Smooth muscle cell of the brain vasculature (primary cell): ENCODE results near the gene DNASE1.

Experiments used
- DNase-seq: peaks from one replicate; pipeline ENCODE4 v3.0.0-alpha.2; 2012; ENCODE audit warnings: low read depth, low spot score

The DNASE1 gene

DNA sequence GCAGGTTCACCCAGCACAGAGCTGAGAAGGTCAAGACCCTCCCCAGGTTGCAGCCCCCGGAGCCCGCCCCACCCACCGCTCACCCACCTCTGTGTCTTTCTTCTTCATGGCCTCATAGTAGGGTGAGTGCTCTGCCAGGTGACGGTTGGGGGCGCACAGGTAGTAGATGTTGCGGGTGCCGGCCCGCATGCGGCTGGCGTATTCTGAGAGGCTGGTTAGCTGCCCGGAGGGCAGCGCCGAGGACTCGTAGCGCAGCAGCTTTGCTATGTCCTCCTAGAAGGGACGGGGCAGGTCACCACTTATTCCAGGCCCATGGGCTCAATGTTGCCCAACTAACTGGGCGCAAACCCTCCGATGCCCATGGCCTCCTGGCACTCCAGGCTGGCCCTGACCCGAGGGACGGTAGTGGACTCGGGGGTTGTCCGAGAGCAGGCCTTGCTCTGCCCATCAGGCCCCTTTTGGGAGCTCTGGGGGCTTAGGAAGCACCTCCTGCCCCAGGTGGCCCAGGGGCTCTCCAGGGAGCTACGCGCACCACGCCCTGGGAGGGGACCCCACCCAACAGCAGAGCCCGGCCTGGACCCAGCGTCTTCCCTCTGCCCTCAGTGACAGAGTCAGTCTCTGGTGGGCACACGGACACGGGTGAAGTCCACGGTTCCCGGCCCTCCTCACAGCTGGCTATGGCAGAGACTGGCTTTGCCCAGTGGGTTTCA lies 9.9 kb downstream of the DNASE1 start:
- DNase-seq = no peak

DNA sequence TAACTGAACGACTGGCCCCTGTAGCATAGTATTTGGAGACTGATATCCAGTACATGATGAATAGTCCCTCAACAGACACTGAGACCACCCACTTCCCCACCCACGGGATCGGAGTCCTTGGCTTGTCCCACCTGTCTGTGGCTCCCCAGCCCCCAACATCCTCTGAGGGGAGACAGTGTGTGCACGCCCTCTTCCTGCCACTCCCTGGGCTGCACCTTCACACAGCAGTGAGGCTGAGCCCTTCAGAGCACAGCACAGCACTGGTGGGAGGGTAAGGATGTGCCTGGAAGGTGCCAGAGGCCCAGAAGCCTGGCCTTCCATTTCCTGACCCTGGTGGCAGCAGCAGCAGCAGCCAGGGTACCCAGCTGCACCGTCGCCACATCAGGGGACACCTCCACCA lies 11.0 kb downstream of the DNASE1 start:
- no peak for DNase-seq

DNA sequence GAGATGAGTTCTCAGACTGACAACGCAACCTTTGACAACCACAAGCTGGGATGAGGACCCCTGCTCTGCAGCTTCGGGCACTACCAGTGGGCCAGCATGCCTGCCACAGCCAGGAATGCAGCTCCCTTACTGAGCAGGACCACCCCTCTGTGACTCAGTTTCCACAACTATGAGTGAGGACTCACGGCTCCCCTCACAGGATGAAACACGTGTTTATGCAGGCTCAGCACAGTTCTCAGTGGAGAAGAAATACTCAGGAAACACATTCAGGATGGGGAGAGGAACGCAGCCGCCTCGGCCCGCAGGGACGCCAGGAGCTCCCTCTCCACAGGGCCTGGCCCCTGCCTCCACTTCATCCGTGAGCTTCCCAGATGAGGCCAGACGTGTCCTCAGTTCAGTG lies 14.1 kb downstream of the DNASE1 start:
- DNase-seq = no peak

DNA sequence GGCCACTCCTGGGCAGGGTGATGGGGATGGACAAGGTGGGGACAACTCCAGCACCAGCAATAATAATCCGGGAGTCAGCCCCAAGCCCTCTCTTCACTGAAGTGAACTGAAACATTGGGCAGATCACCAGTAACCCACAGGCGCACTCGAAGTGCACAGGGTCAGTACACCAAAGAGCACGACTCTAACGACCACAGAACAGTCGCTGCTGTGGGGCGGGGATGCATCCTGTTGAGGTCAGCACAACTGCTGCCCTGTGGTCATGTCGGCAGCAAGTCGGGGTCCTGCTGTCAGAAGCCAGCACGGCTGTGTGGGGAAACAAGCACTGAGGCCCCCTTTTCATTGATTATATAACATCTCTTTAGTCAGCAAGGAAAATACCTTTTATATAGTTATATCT lies 14.6 kb downstream of the DNASE1 start:
- no peak for DNase-seq

DNA sequence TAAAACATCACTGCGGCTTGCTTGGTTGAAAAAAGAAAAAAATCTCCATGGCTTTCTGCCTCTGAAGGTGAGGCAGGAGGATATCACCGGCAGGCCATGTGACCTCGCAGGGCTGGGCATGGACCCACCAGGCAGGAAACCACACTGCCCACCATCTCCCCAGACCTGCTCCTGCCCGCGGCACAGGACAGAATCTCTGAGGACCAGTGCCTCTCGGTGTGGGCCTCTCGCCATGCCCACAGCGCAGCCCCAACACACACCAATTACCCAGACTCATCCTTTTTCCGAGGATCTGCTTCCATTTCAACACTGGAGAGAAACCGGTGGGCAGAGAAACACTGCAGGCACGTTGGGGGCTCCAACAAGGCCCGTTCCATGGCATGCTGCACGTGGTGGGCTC lies 16.2 kb downstream of the DNASE1 start:
- DNase-seq = no peak

DNA sequence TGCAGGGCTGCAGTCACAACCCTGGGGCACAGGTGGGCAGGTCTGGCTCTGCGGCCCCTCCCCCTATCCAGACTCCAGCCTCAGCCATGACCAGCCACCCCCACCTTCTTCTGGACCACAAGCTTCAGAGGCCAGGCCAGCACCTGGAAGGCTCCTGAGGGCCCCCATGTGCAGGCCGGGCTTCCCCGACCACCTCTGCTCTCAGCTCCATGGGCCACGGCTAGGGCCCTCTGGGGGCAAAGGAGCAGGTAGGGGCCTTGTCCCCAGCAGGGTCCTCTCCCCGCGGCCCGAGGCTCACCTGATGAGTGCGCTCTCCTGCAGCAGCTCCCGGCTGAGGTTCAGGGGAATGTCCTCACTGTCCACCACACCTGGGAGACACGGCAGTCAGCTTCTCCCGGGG lies 16.9 kb downstream of the DNASE1 start:
- no peak for DNase-seq

DNA sequence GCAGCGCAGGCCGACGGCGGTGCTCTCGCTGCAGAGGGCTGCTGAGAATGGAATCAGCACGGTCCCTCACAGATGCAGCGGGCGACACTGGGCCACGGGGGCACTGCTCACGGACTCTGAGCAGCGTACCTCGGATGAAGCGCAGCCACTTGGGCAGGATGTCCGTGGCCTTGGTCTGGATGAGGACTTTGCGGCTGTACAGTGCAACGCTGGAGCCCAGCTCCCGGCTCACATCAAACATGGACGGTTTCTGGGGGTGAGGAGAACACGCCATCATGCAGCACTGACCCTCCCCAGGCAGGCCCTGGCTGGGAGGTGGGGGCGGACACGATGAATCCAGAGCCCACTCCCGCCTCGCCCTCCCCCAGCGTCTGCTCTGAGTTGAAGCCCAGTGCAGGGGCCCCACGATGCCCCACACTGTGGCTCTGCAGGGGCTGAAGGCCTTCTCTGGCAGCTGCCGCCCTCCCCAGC lies 18.1 kb downstream of the DNASE1 start:
- DNase-seq = no peak

DNA sequence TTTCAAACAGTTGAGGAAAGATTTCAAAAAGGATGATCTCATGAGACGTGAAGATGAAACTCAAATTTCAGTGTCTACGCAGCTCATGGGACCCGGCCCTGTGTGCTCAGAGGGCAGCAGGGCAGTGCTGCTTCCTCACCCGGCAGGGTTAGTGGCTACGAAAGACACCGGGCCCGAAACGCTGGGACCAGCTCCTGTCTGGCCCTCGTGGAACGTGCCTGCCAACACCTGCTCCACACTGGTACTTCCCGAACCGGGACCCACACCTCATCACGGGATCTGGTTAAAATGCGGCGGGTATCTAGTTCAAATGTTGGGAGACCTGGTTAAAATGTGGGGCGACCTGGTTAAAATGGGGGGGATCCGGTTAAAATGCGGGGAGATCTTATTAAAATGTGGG lies 18.7 kb downstream of the DNASE1 start:
- no peak for DNase-seq

DNA sequence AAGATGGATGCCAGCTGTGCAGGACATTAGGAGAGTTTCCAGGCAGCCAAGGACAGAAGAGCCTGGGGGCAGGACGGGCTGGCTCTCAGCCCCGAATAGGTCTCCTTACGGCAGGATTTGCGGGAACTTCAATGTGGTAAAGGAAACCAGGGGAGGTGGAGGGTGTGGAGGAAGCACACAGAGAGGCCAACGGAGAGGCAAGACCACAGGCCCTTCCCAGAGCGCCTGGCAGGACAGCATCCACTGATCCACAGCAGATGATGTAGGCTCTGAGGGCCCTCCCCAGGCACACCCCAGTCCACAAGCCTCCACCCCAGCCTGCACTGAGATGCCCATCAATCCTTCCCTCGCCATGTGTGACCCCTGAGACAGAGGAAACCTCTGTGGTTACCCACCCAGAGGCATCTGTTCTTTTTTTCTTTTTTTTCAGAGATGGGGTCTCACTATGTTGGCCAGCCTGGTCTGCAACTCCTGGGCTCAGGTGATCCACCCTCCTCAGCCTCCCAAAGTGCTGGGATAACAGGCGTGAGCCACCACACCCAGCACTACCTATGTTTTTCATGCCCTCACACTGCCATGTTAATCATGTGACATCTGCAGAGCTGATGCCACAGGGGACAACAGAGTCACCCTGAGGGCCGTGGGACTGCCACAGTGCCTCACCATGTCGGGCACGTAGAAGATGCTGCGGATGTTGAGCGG lies 19.3 kb downstream of the DNASE1 start:
- no peak for DNase-seq

DNA sequence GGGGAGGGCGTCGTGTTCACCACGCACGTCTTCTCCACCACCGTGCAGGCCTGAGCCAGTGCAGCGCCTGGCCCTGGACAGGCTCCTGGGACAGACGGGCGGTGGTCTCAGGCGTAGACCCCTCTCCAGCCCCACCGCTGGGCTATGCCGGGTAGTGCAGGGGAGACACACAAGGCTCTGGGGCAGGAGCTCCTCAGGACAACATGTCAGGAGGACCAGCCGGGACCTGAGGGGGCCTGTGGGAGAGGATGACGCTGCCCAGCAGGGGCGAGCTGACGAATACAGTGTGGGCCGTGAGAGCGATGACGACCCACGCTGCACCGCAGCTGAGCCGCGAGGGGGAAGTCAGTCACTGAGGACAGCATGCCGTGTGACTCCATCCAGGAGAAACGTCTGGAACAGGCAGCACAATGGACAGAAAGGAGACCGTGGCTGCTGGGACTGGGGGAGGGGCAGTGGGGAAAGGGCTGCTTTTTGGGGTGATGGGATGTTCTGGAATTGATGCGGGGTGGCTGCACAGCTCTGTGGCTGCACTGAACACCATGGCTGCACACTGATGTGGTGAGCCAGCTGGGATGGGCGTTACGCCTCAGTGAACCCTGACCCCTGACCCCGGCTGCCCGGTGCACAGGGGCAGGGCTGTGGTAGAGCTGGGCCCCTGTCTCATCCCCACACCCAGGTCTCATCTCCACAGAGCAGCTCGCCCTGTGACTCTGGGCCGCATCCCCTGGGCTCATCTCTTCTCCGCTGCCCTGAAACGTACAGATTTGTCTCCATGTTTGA lies 20.2 kb downstream of the DNASE1 start:
- no peak for DNase-seq

DNA sequence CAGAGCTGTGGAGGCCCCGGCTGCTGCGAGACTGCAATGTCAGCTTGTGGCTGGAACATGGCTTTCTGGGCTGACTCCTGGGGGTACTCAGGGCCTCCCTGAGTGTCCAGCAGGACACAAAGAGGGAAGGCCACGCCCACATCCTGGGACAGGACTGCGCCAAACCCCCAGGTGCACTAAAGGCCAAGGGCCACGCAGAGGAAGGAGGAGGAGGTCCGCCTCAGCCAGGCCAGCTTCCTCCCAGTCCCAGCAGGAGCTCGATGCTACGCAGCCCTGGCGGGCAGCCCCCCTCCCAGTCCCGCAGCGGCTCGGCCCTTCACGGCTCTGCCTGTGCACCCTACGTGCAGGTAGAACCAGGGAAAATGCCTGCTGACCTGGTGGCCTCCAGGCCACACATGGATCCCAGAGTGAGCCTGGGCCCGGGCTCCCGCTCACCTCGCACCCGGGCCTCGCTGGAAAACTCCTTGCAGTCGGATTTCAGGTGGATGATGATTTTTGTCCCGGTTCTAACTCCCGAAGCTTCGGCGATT lies 21.2 kb downstream of the DNASE1 start:
- no peak for DNase-seq

DNA sequence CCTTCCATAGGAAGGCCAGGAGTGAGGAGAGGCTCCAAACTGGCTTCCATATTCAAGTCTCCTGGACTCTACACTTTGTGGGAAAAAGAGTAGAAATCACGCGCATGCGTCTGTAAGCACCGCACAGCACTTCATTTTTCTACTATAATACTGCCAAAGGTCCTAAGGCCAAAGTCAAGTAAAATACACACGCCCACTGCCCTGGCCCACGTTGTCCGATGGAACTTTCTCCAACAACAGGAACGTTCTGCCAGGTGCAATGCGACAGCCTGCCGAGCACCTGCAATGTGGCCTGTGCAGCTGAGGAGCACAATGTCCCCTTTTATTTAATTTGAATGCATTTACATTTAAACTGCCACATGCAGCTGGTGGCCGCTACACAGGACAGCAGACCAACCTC lies 23.5 kb downstream of the DNASE1 start:
- no peak for DNase-seq

DNA sequence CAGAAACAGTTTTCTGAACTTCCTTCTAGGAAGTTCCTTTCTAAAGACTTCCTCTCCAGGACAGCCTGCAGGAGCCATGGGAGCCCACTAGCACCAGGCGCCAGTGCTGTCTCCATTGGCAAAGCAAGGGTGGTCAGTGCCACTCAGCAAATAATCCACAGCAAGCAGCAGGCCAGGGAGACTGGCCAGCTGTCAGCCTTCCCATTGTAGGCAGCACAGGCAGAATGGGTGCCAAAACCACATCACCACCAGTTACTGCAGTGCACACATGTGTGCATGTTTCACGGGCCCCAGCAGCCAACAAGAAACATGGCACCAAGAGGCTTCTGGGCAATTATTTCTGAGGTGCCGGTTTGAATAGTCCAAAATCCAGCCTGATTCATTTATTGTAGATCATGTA lies 26.7 kb downstream of the DNASE1 start:
- DNase-seq = no peak

DNA sequence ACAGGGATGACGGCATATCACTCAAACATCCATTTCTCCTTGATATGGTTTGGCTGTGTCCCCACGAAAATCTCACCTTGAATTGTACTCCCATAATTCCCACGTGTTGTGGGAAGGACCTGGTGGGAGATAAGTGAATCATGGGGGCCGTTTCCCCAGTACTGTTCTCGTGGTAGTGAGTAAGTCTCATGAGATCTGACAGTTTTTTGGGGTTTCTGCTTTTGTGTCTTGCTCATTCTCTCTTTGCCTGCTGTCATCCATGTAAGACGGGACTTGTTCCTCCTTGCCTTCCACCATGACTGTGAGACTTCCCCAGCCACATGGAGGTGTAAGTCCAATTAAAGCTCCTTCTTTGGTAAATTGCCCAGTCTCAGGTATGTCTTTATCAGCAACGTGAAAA lies 32.5 kb downstream of the DNASE1 start:
- DNase-seq = no peak

DNA sequence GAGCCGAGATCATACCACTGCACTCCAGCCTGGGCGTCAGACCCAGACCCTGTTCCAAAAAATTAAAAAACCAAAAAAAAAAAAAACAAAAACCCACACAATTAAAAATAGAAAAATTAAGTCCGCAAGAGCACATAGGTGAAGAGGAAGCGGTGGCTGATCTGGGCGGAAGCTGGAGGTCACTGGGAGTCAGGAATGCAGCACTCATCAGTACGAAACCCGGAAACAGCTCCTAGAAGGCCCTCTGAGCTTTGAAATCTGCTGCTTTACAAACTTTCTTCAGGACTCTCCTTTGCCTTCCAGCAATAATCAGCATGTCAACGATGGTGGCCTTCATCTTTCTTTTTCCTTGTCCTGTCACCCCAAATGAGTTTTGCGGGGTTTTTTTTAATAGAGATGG lies 33.3 kb downstream of the DNASE1 start:
- no peak for DNase-seq

DNA sequence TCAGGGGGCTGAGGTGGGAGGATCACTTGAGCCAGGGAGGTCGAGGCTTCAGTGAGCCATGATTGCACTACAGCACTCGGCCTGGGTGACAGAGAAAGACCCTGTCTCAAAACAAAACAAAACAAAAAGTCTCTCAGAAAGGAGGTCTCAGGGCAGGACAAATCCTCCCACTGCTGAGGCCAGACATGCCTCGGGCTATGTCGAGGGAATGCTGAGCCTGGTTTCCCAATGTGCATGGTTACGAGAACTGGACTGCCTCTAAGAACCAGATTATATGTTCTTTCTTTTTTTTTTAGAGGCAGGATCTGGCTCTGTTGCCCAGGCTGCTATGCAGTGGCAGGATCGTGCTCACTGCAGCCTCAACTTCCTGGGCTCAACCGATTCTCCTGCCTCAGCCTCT lies 35.2 kb downstream of the DNASE1 start:
- no peak for DNase-seq

DNA sequence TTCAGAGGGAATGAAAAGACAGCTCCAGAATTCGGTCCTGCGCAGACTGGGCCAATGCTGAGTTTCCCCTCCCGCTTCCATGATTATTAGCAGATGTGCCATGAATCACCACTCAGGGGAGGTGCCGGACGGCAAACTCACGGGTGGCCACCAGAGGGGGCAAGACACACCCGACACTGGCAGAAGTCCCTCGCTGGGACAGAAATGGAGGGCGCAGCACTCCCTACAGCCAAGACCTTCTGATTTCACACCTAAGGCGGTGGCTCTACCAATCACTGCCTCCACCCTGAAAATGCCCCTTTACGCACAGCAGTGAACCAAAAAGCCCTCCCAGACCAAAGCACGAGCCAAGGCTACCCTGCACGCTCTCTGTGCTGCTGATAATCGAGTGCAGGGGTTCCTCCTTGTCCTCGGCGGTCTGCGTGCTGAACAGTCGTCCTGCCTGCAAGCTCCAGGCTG lies 36.0 kb downstream of the DNASE1 start:
- DNase-seq = peak; percentile 92

DNA sequence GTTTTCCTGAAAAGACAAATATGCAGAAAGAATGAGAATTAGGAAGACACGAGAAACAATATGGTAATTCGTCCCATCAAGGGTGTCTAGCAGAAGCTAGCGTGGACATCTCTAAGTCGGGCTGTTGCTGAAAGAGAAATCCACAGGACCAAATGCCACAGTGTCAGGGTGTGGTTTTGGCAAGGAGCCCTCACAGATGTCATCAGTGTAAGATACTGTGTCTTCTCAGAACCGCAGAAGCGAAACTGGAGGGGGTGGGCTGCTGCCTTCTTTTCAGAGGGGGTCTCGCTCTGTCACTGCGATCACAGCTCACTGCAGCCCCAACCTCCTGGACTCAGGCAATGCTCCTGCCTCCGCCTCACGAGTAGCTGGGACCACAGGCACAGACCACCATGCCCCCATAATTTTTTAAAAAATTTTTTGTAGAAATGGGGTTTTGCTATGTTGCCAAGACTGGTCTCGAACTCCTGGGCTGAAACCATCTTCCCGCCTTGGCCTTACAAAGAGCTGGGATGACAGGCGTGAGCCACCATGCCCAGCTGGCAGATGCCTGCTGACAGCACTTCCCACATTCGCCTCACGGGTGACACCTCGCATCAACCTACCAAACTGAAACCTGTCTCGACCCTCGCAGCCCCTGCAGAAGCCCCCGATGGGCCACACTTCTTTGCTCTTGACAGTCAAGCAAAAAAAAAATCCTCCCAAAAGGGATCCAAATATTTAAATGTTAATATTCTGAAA lies 36.7 kb downstream of the DNASE1 start:
- no peak for DNase-seq

DNA sequence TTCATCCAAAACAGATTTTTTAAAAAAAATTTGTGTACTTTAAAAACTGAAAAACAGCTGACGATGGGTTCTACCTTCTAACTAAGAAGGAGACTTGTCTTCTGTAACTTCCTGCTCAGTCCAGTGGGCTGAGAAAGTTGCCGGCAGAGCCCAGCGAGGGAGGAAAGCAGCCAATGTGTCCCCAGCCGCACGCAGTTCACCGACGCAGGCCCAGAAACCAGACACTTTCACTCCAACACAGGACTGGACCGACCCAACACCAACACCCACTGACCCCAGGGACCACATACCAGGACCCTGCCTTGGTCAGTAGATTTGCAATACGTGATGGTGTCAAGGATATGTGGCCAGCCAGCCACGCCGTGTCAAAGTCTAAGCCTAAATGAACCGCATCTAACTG lies 37.3 kb downstream of the DNASE1 start:
- no peak for DNase-seq

DNA sequence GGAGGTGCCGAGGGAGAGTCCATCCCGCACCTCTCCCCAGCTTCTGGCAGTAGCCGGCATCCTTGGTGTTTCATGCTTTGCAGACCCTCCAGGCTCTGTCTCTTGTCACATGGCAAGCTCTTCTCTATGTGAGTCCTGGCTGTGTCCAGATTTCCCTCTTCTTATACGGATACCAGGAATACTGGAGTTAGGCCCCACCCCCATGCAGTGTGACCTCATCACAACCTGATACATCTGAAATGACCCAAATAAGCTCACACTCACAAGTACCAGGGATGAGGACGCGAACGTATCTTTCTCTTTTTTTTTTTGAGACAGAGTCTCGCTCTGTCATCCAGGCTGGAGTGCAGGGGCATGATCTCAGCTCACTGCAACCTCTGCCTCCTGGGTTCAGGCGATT lies 39.6 kb downstream of the DNASE1 start:
- DNase-seq = no peak

DNA sequence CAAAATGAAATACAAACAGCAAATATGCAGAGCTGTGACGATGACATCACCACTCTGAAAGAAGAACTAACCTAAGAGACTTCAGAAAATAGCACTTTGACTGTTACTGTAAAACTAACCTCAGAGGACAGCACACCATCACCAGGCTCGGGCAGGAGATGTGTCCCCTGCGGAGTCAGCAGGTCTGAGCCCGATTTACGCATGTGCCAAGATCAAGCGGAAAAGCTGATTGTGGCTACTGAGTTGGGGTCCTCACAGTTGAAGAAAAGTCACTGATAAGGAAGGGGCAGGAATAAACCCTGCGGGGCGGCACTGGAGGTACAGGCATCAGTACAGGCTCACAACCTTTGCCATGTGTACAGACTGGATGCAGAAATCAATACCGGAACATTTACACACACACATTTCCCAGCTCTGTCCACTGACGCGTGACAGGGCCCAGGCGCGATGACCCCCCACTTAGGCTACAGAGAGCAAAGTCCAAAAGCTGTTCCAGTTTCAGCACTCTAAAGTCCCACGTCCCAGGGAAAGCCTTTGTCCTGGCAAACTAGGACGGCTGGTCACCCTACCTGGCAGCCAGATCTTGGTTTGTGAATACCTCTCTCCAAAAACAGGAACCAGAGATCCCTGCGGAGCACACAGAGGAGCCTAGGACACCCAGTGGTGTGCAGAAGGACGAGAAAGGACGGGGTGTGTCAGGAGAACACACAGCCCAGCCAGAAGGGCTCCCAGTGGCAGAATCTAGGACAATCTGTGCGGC lies 41.3 kb downstream of the DNASE1 start:
- DNase-seq = no peak
